HEK293T (cell line): ENCODE data around the gene GARIN3.

Experiments
- CTCF ChIA-PET: fragments of 350-600 bp; formaldehyde crosslinking; extraction: SDS; loops from one replicate; lab custom pipeline; 2021; ENCODE audit warnings: antibody characterized with exemption, inconsistent platforms; lab: Yijun Ruan, JAX
- POLR2A ChIA-PET: fragments of 350-600 bp; formaldehyde crosslinking; extraction: SDS; loops from one replicate; lab custom pipeline; 2020; ENCODE audit warnings: antibody characterized with exemption, inconsistent platforms; lab: Yijun Ruan, JAX
- DNase-seq: peaks from one replicate; pipeline ENCODE4 v3.0.0; 2012; ENCODE audit warnings: mixed read lengths; ENCODE audit errors: extremely low spot score
- ARNT ChIP-seq: fragments of 450-650 bp; IDR thresholded peaks from 2 replicates; pipeline ENCODE4 v1.6.1; 2017; ENCODE audit warnings: mild to moderate bottlenecking
- BHLHE40 ChIP-seq: fragments of 450-650 bp; IDR thresholded peaks from 2 replicates; pipeline ENCODE4 v1.6.1; 2016; ENCODE audit warnings: mild to moderate bottlenecking, moderate library complexity, borderline replicate concordance
- CTBP1 ChIP-seq: fragments of 450-650 bp; IDR thresholded peaks from 2 replicates; pipeline ENCODE4 v1.6.1; 2016; ENCODE audit warnings: borderline replicate concordance
- ELF4 ChIP-seq: fragments of 450-650 bp; IDR thresholded peaks from 2 replicates; pipeline ENCODE4 v1.6.1; 2017; ENCODE audit warnings: antibody characterized with exemption
- FOXA1 ChIP-seq: fragments of 450-650 bp; IDR thresholded peaks from 2 replicates; pipeline ENCODE4 v1.6.1; 2016; ENCODE audit warnings: mild to moderate bottlenecking
- FOXK2 ChIP-seq: fragments of 450-650 bp; IDR thresholded peaks from 2 replicates; pipeline ENCODE4 v1.6.1; 2016; ENCODE audit warnings: mild to moderate bottlenecking
- FOXM1 ChIP-seq: fragments of 450-650 bp; IDR thresholded peaks from 2 replicates; pipeline ENCODE4 v1.6.1; 2017; ENCODE audit warnings: mild to moderate bottlenecking, borderline replicate concordance
- HDGF ChIP-seq: fragments of 450-650 bp; IDR thresholded peaks from 2 replicates; pipeline ENCODE4 v1.6.1; 2017; ENCODE audit warnings: antibody characterized with exemption, borderline replicate concordance
- L3MBTL2 ChIP-seq: fragments of 450-650 bp; conservative IDR thresholded peaks from 2 replicates; pipeline ENCODE4 v1.6.1; 2016; ENCODE audit warnings: mild to moderate bottlenecking
- LEF1 ChIP-seq: fragments of 450-650 bp; IDR thresholded peaks from 2 replicates; pipeline ENCODE4 v1.6.1; 2017; ENCODE audit warnings: mild to moderate bottlenecking, borderline replicate concordance
- NFRKB ChIP-seq: fragments of 450-650 bp; IDR thresholded peaks from 2 replicates; pipeline ENCODE4 v1.6.1; 2016; ENCODE audit warnings: mild to moderate bottlenecking, moderate library complexity
- PKNOX1 ChIP-seq: fragments of 450-650 bp; IDR thresholded peaks from 2 replicates; pipeline ENCODE4 v1.6.1; 2016
- SP1 ChIP-seq: fragments of 450-650 bp; IDR thresholded peaks from 2 replicates; pipeline ENCODE4 v1.6.1; 2017
- SUZ12 ChIP-seq: fragments of 450-650 bp; IDR thresholded peaks from 2 replicates; pipeline ENCODE4 v1.6.1; 2016; ENCODE audit warnings: mild to moderate bottlenecking
- TARDBP ChIP-seq: fragments of 450-650 bp; IDR thresholded peaks from 2 replicates; pipeline ENCODE4 v1.6.1; 2016
- ZNF384 ChIP-seq: fragments of 450-650 bp; IDR thresholded peaks from 2 replicates; pipeline ENCODE4 v1.6.1; 2016

Gene GARIN3

GRCh38 chr5:157148734-157149615 lies 17.1 kb downstream of the GARIN3 start:
- POLR2A ChIA-PET: no interaction called here
- peak; percentile 63 for DNase-seq
- CTCF ChIA-PET: interaction anchor here (0.7 to 1.1 kb wide), 4 partner anchors 12 to 1021 kb away, joined by 3 to 4 read pairs (median 4); no protein-coding TSS in a partner anchor
- no peak for TF ChIP-seq NFRKB
- TF ChIP-seq L3MBTL2: peak; percentile 43; the same call in 1 of the 2 replicates

- POLR2A ChIA-PET: interaction anchor here (0.6 to 2.6 kb wide), 24 partner anchors 9 to 598 kb away, joined by 3 to 22 read pairs (median 4); partner anchors contain the start of genes CYFIP2 and HAVCR2
- CTCF ChIA-PET: interaction anchor here (1.9 kb wide), 1 partner anchor 11 kb away, joined by 9 read pairs; no protein-coding TSS in a partner anchor
- TF ChIP-seq CTBP1 (0 out of 2 replicates have a peak, but pooled peaks have one; percentile 7), PKNOX1 (peak; percentile 94), ELF4 (0 out of 2 replicates have a peak, but pooled peaks have one; percentile 33), TARDBP (no peak), L3MBTL2 (peak; percentile 85), SUZ12 (no peak), BHLHE40 (no peak)
- peak; percentile 45 for DNase-seq
Observed at GRCh38 chr5:157143127-157143971, 22.7 kb downstream of the GARIN3 start.

- ChIA-PET CTCF (interaction anchor here (0.5 to 1.9 kb wide), 3 partner anchors 10 to 712 kb away, joined by 3 to 9 read pairs (median 5); no protein-coding TSS in a partner anchor), POLR2A (interaction anchor here (0.6 to 2.6 kb wide), 24 partner anchors 10 to 532 kb away, joined by 3 to 22 read pairs (median 4); partner anchors contain the start of genes CYFIP2, GARIN3 and HAVCR2)
- TF ChIP-seq NFRKB (no peak), ARNT (no peak), BHLHE40 (no peak), LEF1 (no peak), ZNF384 (peak; percentile 50; the same call in 1 of the 2 replicates), L3MBTL2 (no peak), TARDBP (no peak), SP1 (no peak), FOXM1 (0 out of 2 replicates have a peak, but pooled peaks have one; percentile 15), CTBP1 (no peak), PKNOX1 (peak; percentile 99), FOXK2 (no peak), ELF4 (peak; percentile 54), HDGF (no peak), FOXA1 (no peak), SUZ12 (no peak)
- peak; percentile 96 for DNase-seq
Observed at GRCh38 chr5:157142317-157143126, 23.5 kb downstream of the GARIN3 start, which contains the start of gene MED7. MED7 (minus strand) TSS chr5:157142865; CDS start chr5:157139431, 3,434 bp downstream.

GRCh38 chr5:157137691-157138090 lies 28.4 kb downstream of the GARIN3 start:
- CTCF ChIA-PET: no interaction called here
- DNase-seq: no peak
- TF ChIP-seq CTBP1 (no peak), ARNT (no peak), NFRKB (no peak), FOXK2 (no peak), FOXA1 (no peak), BHLHE40 (no peak), ZNF384 (no peak), TARDBP (no peak), HDGF (no peak), PKNOX1 (no peak), FOXM1 (no peak), LEF1 (no peak), L3MBTL2 (no peak), ELF4 (no peak), SP1 (no peak), SUZ12 (no peak)
- POLR2A ChIA-PET: interaction anchor here (1.0 kb wide), 1 partner anchor 9 kb away, joined by 3 read pairs; no protein-coding TSS in a partner anchor
